ENCODE results near the gene TMPRSS4.

GRCh38 chr11:118055966-118056365, 20.9 kb upstream of the TMPRSS4 start:
- TF ChIP-seq GATA3 (IDR thresholded peaks at IDR 0.05; ENCODE audit: low read depth, low read length) (no peak), GATA2 (IDR thresholded peaks at IDR 0.05; ENCODE audit: low read depth, low read length) (no peak)
